Measurements from ENCODE around the gene SMAD6.

The SMAD6 gene

DNA sequence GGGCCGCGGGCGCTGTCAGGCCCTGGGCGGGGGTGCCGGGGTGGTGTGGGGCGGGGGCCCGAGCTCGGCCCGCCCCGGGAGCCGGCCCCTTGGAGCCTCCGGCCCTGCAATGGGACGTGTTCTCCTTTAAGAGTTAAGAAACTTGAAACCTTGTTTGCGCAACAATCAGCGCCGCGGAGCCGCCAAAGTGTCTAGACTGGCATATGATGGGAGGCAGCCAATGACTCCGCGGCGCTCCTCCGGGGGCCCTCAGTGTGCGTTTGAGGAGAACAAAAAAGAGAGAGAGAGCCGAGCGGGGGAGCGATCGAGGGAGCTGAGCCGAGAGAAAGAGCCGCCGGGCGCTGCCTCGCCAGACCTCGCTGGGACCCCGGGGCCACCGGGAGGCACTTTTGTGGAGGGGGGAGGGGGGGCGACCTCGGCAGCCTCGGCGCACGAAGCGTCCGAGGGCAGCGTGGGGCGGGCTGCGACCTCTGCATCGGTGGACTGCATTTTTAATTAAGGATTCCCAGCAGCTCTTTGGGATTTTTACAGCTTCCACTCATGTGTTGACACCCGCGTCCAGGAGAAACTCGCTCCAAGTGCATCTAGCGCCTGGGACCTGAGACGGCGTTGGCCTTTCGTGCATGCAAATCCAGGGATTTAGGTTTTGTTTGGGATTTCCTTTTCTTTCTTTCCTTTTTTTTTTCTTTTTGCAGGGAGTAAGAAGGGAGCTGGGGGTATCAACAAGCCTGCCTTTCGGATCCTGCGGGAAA, at the start of gene SMAD6:
TSS of gene SMAD6 (plus strand) at position 202 of the 752 bp plus-strand sequence. CDS start 1,023 bp downstream, outside the sequence.
- Histone ChIP-seq H3K4me3 (ENCODE audit: low read length) (peak within 1 kb of the TSS; percentile 93), H3K9me3 (ENCODE audit: control insufficient read depth, low read length) (no peaks in the 10 kb centered on the region), H3K4me1 (ENCODE audit: control insufficient read depth, insufficient read depth, low read length) (peaks cover 37% of the 10 kb centered on the region), H3K27me3 (replicated peaks; ENCODE audit: control insufficient read depth, insufficient read depth, low read length) (no peaks in the 10 kb centered on the region), H3K9ac (ENCODE audit: low read length) (peak within 1 kb of the TSS; percentile 100), H3K36me3 (ENCODE audit: control insufficient read depth, insufficient read depth, low read length, severe bottlenecking) (peaks cover 16% of the 10 kb centered on the region)
- DNase-seq (ENCODE audit: low read depth), result peak; percentile 100

DNA sequence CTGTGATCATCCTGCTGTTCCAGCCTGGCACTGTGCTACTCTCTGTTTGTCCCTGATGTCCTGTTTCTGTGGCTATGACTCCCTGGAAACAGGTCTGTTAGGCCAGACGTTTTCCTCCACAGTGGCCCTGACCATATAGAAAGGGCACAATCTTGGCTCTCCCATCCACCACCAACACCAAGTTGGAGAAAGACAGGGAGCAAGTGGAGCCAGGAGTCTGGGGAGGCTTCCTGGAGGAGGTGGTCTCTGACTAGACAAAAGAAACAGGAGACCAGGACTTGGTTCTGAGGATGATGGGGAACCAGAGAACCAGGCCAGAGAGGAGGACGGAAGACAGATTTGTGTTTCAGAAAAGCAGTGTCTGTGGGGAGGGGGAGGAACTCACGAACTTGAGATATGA, 49.2 kb upstream of the SMAD6 start:
- H3K4me1 ChIP-seq (ENCODE audit: control insufficient read depth, insufficient read depth, low read length), result peaks cover 29% of the 10 kb centered on the region
- H3K9me3 ChIP-seq (ENCODE audit: control insufficient read depth, low read length), result no peaks in the 10 kb centered on the region
- H3K4me3 ChIP-seq (ENCODE audit: low read length), result no peak overlapping the region

GRCh38 chr15:66653398-66653797, 48.6 kb upstream of the SMAD6 start:
- H3K36me3 ChIP-seq (ENCODE audit: control insufficient read depth, insufficient read depth, low read length, severe bottlenecking), result no peaks in the 10 kb centered on the region
- no peak for DNase-seq (ENCODE audit: low read depth)
- H3K4me1 ChIP-seq (ENCODE audit: control insufficient read depth, insufficient read depth, low read length), result peaks cover 29% of the 10 kb centered on the region

More for the DNA sequence above, 49.2 kb upstream of the SMAD6 start:
- Histone ChIP-seq H3K27me3 (replicated peaks; ENCODE audit: control insufficient read depth, insufficient read depth, low read length) (no peaks in the 10 kb centered on the region), H3K9ac (ENCODE audit: low read length) (no peak overlapping the region), H3K36me3 (ENCODE audit: control insufficient read depth, insufficient read depth, low read length, severe bottlenecking) (no peaks in the 10 kb centered on the region)
- DNase-seq (ENCODE audit: low read depth), result no peak

DNA sequence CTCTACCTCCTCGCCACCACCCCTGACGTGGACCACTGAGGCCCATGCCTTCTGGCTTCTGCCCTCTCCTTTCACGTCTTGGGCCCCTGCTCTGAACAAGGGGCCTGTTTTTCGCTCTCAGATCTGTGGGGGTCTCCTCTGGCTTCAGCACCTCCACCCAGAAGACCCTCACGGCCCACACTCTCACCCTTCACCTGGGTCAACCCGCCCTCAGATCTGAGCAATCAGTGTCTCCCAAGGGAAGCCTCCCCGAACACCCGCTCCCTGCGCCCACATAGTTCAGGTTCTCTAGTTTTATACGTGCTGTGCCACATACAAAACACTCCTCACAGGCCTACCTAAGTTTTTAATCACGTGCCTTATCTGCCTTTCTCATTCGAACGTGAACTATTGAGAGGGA, 48.2 kb upstream of the SMAD6 start:
- Histone ChIP-seq H3K4me3 (ENCODE audit: low read length) (no peak overlapping the region), H3K4me1 (ENCODE audit: control insufficient read depth, insufficient read depth, low read length) (peaks cover 29% of the 10 kb centered on the region)

More at GRCh38 chr15:66653398-66653797, 48.6 kb upstream of the SMAD6 start:
- H3K27me3 ChIP-seq (replicated peaks; ENCODE audit: control insufficient read depth, insufficient read depth, low read length), result no peaks in the 10 kb centered on the region
- H3K4me3 ChIP-seq (ENCODE audit: low read length), result no peak overlapping the region
- H3K9me3 ChIP-seq (ENCODE audit: control insufficient read depth, low read length), result no peaks in the 10 kb centered on the region
- no peak overlapping the region for H3K9ac ChIP-seq (ENCODE audit: low read length)

DNA sequence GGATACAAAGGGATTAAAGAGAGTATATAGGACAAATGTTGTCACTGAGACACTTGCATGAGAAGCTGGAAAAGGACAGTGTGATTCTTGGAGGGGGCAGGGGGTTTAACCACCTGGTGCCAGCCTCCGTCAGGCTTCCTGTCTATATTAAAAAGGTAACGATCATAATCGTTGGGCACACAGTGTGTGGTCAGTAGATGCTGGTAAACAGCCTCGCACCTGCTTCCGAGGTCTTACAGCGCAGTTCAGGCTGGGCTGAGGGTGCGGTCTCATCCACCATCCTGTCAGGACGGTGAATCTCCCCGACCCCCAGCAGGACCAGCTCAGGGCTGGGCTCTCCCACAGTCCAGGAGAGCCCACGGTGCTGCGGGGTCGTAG, 47.7 kb upstream of the SMAD6 start:
- no peak overlapping the region for H3K4me3 ChIP-seq (ENCODE audit: low read length)
- DNase-seq (ENCODE audit: low read depth), result no peak
- no peak overlapping the region for H3K9ac ChIP-seq (ENCODE audit: low read length)
- no peaks in the 10 kb centered on the region for H3K36me3 ChIP-seq (ENCODE audit: control insufficient read depth, insufficient read depth, low read length, severe bottlenecking)
- peaks cover 29% of the 10 kb centered on the region for H3K4me1 ChIP-seq (ENCODE audit: control insufficient read depth, insufficient read depth, low read length)
- no peaks in the 10 kb centered on the region for H3K9me3 ChIP-seq (ENCODE audit: control insufficient read depth, low read length)
- H3K27me3 ChIP-seq (replicated peaks; ENCODE audit: control insufficient read depth, insufficient read depth, low read length), result no peaks in the 10 kb centered on the region

More for the DNA sequence above, 48.2 kb upstream of the SMAD6 start:
- Histone ChIP-seq H3K36me3 (ENCODE audit: control insufficient read depth, insufficient read depth, low read length, severe bottlenecking) (no peaks in the 10 kb centered on the region), H3K27me3 (replicated peaks; ENCODE audit: control insufficient read depth, insufficient read depth, low read length) (no peaks in the 10 kb centered on the region), H3K9ac (ENCODE audit: low read length) (no peak overlapping the region), H3K9me3 (ENCODE audit: control insufficient read depth, low read length) (no peaks in the 10 kb centered on the region)
- no peak for DNase-seq (ENCODE audit: low read depth)

GRCh38 chr15:66654739-66655375, 47.2 kb upstream of the SMAD6 start:
- Histone ChIP-seq H3K9ac (ENCODE audit: low read length) (peak overlapping the region; percentile 79), H3K4me1 (ENCODE audit: control insufficient read depth, insufficient read depth, low read length) (peaks cover 26% of the 10 kb centered on the region), H3K4me3 (ENCODE audit: low read length) (peak overlapping the region; percentile 46), H3K9me3 (ENCODE audit: control insufficient read depth, low read length) (no peaks in the 10 kb centered on the region), H3K36me3 (ENCODE audit: control insufficient read depth, insufficient read depth, low read length, severe bottlenecking) (no peaks in the 10 kb centered on the region), H3K27me3 (replicated peaks; ENCODE audit: control insufficient read depth, insufficient read depth, low read length) (no peaks in the 10 kb centered on the region)
- DNase-seq (ENCODE audit: low read depth), result no peak

DNA sequence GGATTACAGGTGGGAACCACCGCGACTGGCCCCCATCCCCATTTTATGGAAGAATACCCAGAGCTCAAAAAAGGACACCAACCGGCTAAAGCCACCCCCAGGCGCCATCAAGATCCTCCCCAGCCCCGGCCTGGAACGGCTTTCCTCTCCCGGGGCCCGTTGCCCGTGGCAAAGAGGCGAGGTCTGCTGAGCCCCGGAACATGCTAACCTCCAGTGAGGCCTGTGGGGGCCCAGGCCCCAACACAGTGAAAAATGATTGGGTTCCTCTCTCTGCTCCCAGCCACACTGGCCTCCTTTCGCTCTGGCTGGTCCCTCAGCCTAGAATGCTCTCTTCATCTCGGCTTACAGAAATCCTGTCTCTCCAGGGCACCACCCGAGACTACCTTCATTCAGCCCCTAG, 46.5 kb upstream of the SMAD6 start:
- Histone ChIP-seq H3K9me3 (ENCODE audit: control insufficient read depth, low read length) (no peaks in the 10 kb centered on the region), H3K4me1 (ENCODE audit: control insufficient read depth, insufficient read depth, low read length) (peaks cover 19% of the 10 kb centered on the region), H3K36me3 (ENCODE audit: control insufficient read depth, insufficient read depth, low read length, severe bottlenecking) (no peaks in the 10 kb centered on the region), H3K9ac (ENCODE audit: low read length) (peak overlapping the region; percentile 79), H3K4me3 (ENCODE audit: low read length) (peak overlapping the region; percentile 46), H3K27me3 (replicated peaks; ENCODE audit: control insufficient read depth, insufficient read depth, low read length) (no peaks in the 10 kb centered on the region)
- no peak for DNase-seq (ENCODE audit: low read depth)

DNA sequence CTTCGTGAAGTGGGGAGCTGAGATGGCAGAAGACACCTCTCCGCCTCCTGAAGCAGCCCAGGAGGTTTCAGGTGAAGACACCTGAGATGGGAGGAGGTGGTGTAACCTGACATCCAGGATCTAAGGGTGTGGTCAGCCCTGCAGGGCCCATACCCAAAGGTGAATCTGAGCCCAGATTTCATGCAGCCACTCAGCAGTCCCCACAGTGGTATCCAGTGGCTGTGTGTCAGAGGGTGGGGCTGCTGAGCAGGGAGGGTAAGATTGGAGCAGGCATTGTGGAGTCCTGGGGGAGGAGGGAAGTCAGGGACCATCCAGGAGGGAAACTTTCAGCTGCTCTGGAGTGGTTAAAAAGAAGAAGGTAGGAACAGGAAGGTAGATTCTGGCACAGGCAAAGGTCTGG, 46.0 kb upstream of the SMAD6 start:
- H3K4me1 ChIP-seq (ENCODE audit: control insufficient read depth, insufficient read depth, low read length), result peaks cover 17% of the 10 kb centered on the region
- no peak overlapping the region for H3K9ac ChIP-seq (ENCODE audit: low read length)
- no peaks in the 10 kb centered on the region for H3K9me3 ChIP-seq (ENCODE audit: control insufficient read depth, low read length)
- no peak for DNase-seq (ENCODE audit: low read depth)
- no peaks in the 10 kb centered on the region for H3K27me3 ChIP-seq (replicated peaks; ENCODE audit: control insufficient read depth, insufficient read depth, low read length)
- no peak overlapping the region for H3K4me3 ChIP-seq (ENCODE audit: low read length)
- H3K36me3 ChIP-seq (ENCODE audit: control insufficient read depth, insufficient read depth, low read length, severe bottlenecking), result no peaks in the 10 kb centered on the region

GRCh38 chr15:66657185-66658020, 44.6 kb upstream of the SMAD6 start:
- no peaks in the 10 kb centered on the region for H3K9me3 ChIP-seq (ENCODE audit: control insufficient read depth, low read length)
- H3K4me3 ChIP-seq (ENCODE audit: low read length), result no peak overlapping the region
- peak; percentile 54 for DNase-seq (ENCODE audit: low read depth)
- no peak overlapping the region for H3K9ac ChIP-seq (ENCODE audit: low read length)
- no peaks in the 10 kb centered on the region for H3K27me3 ChIP-seq (replicated peaks; ENCODE audit: control insufficient read depth, insufficient read depth, low read length)
- H3K4me1 ChIP-seq (ENCODE audit: control insufficient read depth, insufficient read depth, low read length), result peaks cover 14% of the 10 kb centered on the region
- H3K36me3 ChIP-seq (ENCODE audit: control insufficient read depth, insufficient read depth, low read length, severe bottlenecking), result no peaks in the 10 kb centered on the region

- no peaks in the 10 kb centered on the region for H3K27me3 ChIP-seq (replicated peaks; ENCODE audit: control insufficient read depth, insufficient read depth, low read length)
- no peak for DNase-seq (ENCODE audit: low read depth)
- no peak overlapping the region for H3K4me3 ChIP-seq (ENCODE audit: low read length)
- no peaks in the 10 kb centered on the region for H3K9me3 ChIP-seq (ENCODE audit: control insufficient read depth, low read length)
- H3K9ac ChIP-seq (ENCODE audit: low read length), result no peak overlapping the region
- no peaks in the 10 kb centered on the region for H3K36me3 ChIP-seq (ENCODE audit: control insufficient read depth, insufficient read depth, low read length, severe bottlenecking)
- H3K4me1 ChIP-seq (ENCODE audit: control insufficient read depth, insufficient read depth, low read length), result peaks cover 14% of the 10 kb centered on the region
These were observed 44.0 kb upstream of the SMAD6 start for GRCh38 chr15:66658044-66658443.

GRCh38 chr15:66658855-66659254, 43.2 kb upstream of the SMAD6 start:
- Histone ChIP-seq H3K36me3 (ENCODE audit: control insufficient read depth, insufficient read depth, low read length, severe bottlenecking) (no peaks in the 10 kb centered on the region), H3K4me3 (ENCODE audit: low read length) (no peak overlapping the region), H3K27me3 (replicated peaks; ENCODE audit: control insufficient read depth, insufficient read depth, low read length) (no peaks in the 10 kb centered on the region), H3K9ac (ENCODE audit: low read length) (no peak overlapping the region), H3K9me3 (ENCODE audit: control insufficient read depth, low read length) (no peaks in the 10 kb centered on the region), H3K4me1 (ENCODE audit: control insufficient read depth, insufficient read depth, low read length) (peaks cover 14% of the 10 kb centered on the region)
- DNase-seq (ENCODE audit: low read depth), result no peak

Data from adipocyte (in vitro differentiated cells).